ENCODE measurements around the gene RNF112.
"Not testable (repeated sequence)": the region's sequence is repeated elsewhere in the genome, so short reads cannot be mapped to it uniquely, and the experiment has no call there.

The RNF112 gene

DNA sequence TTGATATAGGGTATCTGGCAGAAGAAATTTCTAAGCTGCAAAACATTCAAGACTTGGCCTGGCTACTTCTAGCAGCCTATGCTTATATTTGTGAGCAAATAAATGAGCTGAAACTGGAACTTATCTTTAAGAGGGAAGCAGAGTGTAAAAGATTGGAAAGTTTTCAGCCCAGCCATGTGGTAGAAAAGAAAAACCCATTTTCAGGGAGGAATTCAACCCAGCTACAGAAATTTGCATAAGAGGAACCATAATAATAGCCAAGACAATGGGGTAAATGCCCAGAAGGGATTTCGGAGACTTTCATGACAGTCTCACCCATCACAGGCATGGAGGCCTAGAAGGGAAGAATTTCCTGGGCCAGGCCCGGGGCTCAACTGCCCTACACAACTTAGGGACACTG, 31.7 kb downstream of the RNF112 start:
- in situ Hi-C loops (cut with MboI; ENCODE audit: low sequenced_read_pairs), result no loop called here

DNA sequence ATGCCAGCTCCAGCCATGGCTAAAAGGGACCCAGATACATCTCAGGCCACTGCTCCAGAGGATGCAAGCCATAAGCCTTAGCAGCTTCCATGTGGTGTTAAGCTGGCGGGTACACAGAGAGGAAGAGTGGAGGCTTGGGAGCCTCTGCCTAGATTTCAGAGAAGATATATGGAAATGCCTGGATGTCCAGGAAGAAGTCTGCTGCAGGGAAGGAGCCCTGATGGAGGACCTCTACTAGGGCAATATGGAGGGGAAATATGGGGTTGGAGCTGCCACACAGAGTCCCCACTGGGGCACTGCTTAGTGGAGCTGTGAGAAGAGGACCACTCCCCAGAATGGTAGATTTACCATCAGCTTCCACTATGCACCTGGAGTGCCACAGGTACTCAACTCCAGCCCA, 32.1 kb downstream of the RNF112 start:
- in situ Hi-C loops (cut with MboI; ENCODE audit: low sequenced_read_pairs), result no loop called here

DNA sequence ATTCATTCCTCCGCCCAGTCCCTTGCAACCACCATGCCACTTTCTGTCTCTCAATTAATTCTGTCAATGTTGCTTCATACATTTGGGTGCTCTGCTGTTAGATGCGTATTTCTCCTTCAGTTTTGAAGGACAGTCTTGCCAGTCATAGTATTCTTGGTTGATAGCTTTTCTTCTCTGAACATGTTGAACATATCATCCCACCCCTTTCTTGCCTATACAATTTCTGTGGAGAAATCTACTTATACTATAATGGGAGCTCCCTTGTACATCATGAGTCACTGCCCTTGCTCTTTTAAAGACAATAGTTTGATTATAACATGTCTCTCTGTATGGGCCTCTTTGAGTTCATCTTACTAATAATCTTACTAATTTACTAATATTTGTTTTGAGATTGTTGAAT, 34.1 kb downstream of the RNF112 start:
- in situ Hi-C loops (cut with MboI; ENCODE audit: low sequenced_read_pairs), result no loop called here

DNA sequence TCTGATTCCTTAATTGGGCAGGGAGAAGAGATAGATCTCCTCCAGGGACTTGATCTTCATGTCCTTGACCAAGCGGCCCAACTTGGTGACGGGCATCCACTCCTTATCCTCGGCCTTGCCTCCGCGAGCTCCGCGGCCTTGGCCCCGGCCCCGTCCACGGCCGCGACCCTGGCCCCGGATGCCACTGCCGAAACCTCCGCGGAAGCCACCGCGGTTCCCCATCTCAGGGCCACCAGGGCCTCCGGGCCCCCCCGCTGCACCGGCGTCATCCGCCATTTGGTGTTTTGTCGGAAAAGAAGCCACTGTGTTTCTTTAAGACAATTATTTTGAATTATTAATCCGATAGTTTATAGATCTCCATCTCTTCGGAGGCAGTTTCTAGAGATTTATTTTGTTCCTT, 35.5 kb downstream of the RNF112 start:
- in situ Hi-C loops (cut with MboI; ENCODE audit: low sequenced_read_pairs), result not testable (repeated sequence)

DNA sequence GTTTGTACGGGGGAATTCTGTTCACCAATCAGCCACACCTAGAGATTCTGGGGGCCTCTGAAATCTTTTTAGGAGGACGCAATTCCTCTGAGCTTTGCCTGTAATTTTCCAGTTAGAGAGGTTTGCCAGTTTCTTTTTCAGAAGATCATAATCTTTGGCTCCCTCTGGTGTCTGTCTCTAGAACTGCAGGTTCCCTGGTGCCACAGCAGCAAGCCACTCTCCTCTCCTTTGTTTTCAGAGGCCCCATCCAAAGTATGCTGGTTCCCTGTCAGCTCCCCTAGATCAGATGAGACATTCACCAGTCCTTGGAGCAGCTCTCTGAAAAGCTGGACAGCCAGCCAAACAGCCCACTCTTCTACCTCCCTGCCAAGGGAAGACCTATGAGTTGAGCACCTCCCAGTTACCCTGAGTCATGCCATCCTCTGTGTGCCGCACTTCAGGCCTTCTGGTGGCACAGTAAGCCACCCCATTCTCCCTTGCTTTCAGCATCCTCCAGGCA, 36.1 kb downstream of the RNF112 start:
- in situ Hi-C loops (cut with MboI; ENCODE audit: low sequenced_read_pairs), result no loop called here

DNA sequence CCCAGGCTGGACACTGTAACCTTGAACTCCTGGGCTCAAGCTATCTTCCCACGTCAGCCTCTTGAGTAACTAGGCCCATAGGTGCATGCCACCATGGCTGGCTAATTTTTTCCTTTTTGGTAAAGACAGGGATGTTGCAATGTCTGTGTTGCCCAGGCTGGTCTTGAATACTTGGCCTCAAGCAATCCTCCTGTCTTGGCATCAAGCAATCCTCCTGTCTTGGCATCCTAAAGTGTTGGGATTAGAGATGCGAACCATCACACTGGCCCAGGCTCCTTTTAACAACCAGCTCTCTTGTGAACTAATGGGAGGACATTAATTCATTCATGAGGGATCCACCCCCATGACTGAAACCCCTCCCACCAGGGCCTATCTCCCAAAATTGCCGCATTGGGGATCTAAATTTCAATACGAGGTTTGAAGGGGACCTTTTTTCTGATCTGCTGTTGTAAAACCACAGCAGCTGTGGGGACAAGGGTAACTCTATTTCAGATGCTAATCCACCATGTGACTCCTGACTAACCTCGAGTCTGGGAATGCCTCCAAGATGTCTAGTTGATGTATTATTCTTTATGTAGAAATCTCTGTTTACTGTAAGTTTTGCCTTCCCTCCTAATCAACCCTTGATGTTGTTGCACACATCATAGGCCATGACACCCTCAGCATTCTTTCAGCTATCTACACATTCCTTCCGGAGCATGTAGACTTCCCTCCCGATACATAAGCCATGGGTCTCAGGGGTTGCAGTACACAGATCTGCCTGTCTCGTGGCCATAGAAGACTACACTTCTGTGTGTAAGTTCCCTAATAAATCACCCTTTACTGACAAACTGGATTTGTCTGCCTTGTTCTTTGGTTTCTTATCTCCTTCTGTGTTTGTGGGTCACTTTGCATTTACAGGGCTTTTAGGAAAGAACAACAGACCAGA, 37.6 kb downstream of the RNF112 start:
- in situ Hi-C loops (cut with MboI; ENCODE audit: low sequenced_read_pairs), result no loop called here

DNA sequence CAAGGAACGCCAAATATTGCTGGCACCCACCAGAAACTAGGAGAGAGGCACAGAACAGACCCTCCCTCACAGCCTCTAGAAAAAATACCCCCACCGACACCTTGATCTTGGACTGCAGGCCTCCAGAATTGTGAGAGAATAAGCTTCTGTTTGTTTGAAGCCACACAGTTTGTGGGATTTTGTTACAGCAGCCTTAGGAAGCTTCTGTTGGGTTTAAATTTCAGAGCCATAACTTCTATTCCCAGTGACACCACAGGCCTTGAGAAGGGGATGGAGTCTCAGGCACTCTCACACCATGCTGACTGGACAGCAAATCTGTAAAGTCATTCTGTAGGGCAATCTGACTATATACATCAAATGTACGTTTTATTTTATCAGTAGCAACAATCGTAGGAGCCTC, 38.6 kb downstream of the RNF112 start:
- in situ Hi-C loops (cut with MboI; ENCODE audit: low sequenced_read_pairs), result no loop called here

DNA sequence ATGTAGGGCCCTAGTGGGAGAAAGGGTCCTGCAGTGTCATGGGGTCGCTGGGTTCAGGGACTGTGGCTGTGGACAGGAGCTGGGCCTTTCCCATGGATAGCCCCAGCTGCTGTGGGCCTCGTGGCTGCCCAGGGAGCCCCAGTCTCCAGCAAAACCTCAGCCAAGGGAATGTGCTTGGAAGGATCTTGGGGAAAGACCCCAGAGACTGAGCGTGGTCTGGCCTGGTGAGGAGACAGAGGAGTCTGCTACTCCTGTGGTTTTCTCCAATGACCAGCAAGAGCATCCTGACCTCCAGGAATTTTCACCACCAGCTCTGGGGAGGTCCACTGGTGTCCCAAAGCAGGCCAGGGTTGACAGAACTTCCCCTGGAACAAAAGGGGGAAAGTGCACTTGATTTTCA, 42.3 kb downstream of the RNF112 start:
- in situ Hi-C loops (cut with MboI; ENCODE audit: low sequenced_read_pairs), result no loop called here

DNA sequence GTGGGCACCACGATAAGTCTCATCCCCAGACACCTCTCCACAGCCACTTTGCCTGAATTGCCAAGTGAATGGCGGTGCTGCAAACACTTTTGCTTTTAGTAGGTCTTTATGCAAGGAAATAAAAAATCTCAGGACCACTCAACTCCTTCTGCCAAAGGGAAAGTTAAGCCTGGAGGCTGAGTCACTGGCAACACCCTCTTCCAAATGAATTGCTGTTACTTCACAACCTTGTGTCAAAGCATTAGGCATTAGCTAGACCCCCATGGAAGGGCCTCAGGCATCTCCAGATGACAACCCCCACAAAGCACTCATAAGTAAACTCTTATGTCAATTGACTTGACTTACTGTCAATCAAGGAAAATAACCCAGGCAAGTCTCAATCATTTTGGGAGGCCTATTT, 43.0 kb downstream of the RNF112 start:
- in situ Hi-C loops (cut with MboI; ENCODE audit: low sequenced_read_pairs), result no loop called here

DNA sequence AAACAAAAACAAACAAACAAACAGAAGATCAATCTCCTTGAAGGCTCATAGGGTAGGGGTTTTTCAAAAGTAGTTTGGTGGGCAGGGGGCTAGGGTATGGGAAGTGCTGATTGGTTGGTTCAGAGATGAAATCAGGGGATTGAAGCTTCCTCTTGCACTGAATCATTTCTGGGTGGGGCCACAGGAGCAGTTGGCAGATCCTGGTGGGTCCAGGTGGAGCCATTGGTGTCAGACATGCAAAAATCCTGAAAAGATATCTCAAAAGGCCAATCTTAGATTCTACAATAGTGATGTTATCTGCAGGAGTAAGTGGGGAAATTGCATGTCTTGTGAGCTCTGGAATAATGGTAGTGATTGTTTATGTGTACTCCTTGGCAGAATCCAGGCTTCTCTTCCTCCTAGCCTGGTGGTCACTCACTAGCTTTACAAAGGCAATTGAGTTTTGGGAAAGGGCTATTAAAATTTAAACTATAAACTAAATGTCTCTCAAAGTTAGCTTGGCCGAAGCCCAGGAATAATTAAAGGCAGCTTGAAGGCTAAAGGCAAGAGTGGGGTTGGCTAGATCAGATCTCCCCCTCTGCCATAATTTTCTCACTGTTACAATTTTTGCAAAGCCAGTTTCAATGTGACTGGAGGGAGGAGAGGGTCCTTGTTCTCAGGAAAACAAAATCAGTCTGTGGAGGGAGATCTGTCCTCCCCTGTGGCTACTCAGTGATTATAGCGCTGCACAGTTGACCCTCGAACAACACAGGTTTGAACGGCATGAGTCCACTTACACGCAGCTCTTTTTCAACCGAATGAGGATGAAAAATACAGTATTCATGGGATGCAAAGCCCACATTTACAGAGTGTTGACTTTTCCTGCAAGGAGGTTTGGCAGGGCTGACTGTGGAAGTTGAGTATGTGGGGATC, 45.2 kb downstream of the RNF112 start:
- in situ Hi-C loops (cut with MboI; ENCODE audit: low sequenced_read_pairs), result no loop called here

DNA sequence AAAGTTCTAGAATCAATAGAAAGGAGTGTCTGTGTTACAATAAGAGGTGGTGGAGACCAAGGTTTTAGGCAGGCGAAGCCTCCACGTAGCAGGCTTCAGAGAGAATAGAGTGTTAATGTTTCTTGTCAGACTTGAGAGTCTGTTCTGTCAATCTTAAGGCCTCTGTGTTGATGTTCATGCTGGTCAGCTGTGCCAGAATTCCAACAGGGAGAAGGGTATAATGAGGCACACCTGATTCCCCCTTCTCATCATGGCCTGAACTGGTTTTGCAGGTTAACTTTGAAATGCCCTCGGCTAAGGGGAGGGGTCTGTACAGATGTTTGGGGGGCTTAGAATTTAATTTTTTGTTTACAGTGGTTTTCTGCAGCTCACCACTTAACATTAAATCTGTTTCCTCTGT, 46.0 kb downstream of the RNF112 start:
- in situ Hi-C loops (cut with MboI; ENCODE audit: low sequenced_read_pairs), result no loop called here

DNA sequence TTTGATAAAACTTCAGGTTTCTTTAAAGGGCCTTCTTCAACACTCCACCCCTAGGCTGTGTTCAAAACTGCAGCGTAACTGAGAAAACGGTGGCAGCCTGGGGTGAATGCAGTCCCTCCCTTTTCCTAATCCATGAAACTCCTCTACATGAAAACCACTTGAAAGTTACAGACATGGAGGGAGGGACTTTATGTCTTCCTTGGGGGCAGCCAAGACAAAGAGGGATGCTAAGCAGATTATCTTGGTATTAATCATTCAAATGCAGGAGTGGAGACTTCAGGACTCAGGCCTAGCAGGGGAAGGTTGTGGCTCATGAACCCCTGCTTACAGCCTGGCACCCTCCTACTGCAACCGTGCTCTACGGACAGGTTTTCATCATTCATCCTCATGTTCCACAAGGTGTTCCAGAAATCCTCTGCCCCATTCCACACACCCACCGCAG, 46.8 kb downstream of the RNF112 start:
- in situ Hi-C loops (cut with MboI; ENCODE audit: low sequenced_read_pairs), result no loop called here

DNA sequence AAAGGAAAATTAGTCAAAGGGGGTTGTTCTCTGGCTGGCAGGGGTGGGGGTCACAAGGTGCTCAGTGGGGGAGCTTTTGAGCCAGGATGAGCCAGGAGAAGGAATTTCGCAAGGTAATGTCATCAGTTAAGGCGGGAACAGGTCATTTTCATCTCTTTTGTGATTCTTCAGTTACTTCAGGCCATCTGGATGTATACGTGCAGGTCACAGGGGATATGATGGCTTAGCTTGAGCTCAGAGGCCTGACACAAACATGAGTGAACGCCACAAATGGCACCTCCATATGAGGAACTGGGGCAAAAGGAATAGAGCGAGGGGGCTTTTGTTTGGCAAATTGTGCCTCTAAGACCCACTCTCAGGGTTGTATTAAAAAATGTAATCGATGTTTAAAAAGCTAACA, 47.4 kb downstream of the RNF112 start:
- in situ Hi-C loops (cut with MboI; ENCODE audit: low sequenced_read_pairs), result not testable (repeated sequence)

DNA sequence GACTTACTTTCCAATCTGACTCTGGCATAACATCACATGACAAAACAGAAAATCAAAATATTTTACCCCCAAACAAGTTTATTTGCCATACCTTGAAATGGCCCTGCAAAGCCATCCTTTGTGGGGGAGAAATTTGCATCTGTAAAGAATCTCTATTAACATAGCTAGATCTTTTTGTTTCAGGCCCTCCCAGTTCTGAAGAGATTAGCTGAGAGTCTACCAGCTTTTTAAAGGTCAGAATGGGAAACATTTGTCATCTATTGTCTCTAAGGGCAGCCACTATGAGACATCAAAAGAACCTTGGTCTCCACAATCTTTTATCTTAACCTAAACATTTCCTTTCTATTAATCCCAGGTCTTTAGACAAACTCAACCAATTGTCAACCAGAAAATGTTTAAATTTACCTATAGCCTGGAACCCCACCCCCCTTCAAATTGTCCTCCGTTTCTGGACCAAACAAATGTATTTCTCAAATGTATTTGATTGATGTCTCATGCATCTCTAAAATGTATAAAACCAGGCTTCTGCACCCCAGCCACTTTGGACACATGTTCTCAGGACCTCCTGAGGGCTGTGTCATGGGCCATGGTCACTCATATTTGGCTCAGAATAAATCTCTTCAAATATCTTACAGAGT, 48.1 kb downstream of the RNF112 start:
- in situ Hi-C loops (cut with MboI; ENCODE audit: low sequenced_read_pairs), result not testable (repeated sequence)

DNA sequence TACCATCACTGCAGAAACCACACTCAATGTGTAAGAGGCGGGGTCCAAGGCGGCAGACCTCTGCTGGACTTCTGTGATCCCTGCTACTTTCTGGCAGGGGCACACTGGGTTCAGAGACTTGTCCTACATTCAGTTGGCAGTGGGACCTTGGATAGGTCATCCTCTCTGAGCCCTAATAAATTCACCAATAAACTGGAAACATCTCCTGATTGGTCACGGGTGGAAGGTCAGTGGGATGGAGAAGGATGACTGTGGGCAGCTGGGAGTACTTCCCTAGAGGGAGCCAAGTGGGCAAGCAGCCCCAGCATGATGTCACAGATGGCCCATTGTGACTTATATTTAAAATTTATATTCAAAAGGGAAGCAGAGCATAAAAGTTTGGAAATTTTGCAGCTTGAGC, 49.7 kb downstream of the RNF112 start:
- in situ Hi-C loops (cut with MboI; ENCODE audit: low sequenced_read_pairs), result no loop called here

DNA sequence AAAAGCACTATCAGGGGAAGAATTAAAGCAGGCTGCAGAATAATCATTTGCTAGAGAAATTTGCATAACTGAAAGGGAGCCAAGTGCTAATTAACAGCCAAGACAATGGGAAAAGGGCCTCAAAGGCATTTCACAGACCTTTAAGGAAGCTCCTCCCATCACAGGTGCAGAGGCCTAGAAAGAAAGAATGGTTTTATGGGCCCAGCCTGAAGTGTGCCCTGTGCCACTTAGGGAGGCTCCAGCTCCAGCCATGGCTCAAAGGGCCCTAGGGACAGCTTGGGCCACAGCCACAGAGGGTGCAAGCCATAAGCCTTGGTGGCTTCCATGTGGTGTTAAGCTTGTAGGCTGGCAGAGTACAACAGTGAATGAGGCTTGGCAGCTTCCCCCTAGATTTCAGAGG, 50.1 kb downstream of the RNF112 start:
- in situ Hi-C loops (cut with MboI; ENCODE audit: low sequenced_read_pairs), result no loop called here

DNA sequence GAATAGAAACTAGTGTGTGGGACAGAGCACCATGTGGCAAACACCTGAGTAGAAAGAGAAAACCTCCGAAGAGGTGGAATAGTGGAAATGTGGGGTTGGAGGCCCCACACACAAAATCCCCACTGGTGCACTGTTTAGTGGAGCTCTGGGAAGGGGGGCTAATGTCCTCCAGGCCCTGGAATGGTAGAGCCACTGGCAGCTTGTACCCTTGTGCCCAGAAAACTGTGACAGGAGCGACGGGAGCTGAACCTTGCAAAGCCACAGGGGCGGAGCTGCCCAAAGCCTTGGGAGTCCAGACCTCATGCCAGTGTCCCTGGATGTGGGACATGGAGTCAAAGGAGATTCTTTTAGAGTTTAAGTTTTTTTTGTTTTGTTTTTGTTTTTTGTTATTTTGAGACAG, 50.6 kb downstream of the RNF112 start:
- in situ Hi-C loops (cut with MboI; ENCODE audit: low sequenced_read_pairs), result no loop called here

DNA sequence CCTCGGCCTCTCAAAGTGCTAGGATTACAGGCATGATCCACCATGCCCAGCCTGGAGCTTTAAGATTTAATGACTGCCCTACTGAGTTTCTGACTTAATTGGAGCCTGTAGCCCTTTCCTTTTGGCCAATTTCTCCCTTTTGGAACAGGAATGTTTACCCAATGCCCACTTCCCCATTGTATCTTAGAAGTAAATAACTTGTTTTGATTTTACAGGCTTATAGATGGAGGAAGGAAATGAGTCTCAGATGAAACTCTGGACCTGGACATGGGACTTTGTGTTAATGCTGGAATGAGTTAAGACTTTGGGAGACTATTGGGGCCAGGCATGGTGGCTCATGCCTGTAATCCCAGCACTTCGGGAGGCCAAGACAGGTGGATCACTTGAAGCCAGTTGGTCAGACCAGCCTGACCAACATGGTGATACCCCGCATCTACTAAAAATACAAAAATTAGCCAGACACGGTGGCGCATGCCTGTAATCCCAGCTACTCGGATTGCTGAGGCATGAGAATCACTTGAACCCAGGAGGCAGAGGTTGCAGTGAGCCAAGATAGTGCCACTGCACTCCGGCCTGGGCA, 51.5 kb downstream of the RNF112 start:
- in situ Hi-C loops (cut with MboI; ENCODE audit: low sequenced_read_pairs), result not testable (repeated sequence)

DNA sequence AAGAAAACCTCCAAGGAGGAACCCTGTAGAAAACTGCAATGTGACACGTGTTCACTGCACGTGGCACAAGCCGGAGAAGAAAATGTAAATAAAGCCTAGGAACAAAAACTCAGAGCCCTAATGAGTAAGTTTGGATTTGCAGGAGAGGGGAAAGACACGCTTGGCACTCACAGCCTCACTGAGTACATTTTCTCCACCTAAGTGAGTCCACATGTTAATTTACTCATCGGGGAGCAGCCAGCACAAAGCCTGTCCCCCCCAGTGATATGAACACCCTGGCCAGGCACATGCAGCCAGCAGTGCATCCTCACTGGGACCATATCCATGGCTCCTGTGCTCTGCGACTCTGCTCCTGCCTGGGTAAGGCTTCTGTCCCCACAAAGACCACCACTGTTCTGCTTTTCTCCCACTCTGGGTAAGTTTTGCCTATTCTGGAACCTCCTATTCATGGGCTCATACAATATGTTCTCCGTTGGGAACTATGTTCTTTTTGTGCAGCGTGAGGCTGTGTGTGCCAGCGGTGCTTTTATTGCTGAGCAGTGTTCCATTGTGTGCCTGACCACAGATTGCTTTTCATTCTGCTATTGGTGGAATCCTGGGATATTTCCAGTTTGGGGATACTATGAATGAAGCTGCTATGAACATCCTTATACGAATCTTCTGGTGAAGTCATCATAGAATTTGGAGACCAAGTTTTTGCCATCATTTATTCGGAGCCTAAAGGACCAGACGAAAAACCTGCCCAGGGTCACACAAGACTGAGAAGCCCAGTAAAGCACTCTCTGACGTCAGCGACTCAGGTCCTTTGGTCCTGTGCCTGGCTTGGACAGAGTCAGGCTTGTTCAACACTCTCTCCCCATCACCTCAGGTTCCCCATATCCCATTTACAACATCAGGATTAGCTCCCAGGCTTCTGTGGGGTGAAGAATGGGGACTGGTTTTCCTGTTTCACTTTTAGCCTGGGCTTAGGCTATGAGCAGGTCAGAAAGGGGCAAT, 53.3 kb downstream of the RNF112 start:
- in situ Hi-C loops (cut with MboI; ENCODE audit: low sequenced_read_pairs), result no loop called here
